Neural crest cell (in vitro differentiated cells): Measurements from ENCODE around the gene PRSS1. TPM values are rescaled to one million over a fixed set of nuclear protein-coding genes. Genes with fewer than 3 reads are reported as not detected.
"Not testable (repeated sequence)": the region's sequence is repeated elsewhere in the genome, so short reads cannot be mapped to it uniquely, and the experiment has no call there.

Experiments used
- DNase-seq: peaks from one replicate; pipeline ENCODE4 v3.0.0; 2021; ENCODE audit warnings: low read depth, mixed read lengths, low spot score
- H3K27ac Mint-ChIP-seq: one replicate; pipeline ENCODE4 v1.8.0; 2021; ENCODE audit warnings: mild to moderate bottlenecking, mixed read lengths; ENCODE audit not compliant: unreplicated experiment
- H3K27me3 Mint-ChIP-seq: 2 replicates; pipeline ENCODE4 v1.8.0; 2021; ENCODE audit warnings: low read depth, mild to moderate bottlenecking, mixed read lengths
- H3K36me3 Mint-ChIP-seq: 2 replicates; pipeline ENCODE4 v1.8.0; 2021; ENCODE audit warnings: low read depth, mild to moderate bottlenecking, mixed read lengths
- H3K4me1 Mint-ChIP-seq: 2 replicates; pipeline ENCODE4 v1.8.0; 2021; ENCODE audit warnings: mixed read lengths
- H3K4me3 Mint-ChIP-seq: one replicate; pipeline ENCODE4 v1.8.0; 2021; ENCODE audit warnings: mild to moderate bottlenecking, mixed read lengths
- H3K9me3 Mint-ChIP-seq: 2 replicates; pipeline ENCODE4 v1.8.0; 2021; ENCODE audit warnings: mixed read lengths
- CTCF ChIP-seq: fragments of 200-600 bp; sonication (generic); conservative IDR thresholded peaks from 2 replicates; pipeline ENCODE4 v1.5.0; 2021; ENCODE audit warnings: antibody characterized with exemption, mild to moderate bottlenecking
- long read RNA-seq: library from polyadenylated mRNA; unstranded; transcript quantifications from one replicate; pipeline ENCODE4 v2.0.0, GENCODE V29; 2020
- total RNA-seq: library from RNA; stranded (reverse); gene quantifications from 2 replicates; pipeline ENCODE4 v1.2.1, GENCODE V29; 2021

Gene PRSS1
- total RNA-seq, result not detected in 2 replicates
- long read RNA-seq, result 0 reads

GRCh38 chr7:142749218-142749993 lies at the start of gene PRSS1:
Gene PRSS1, plus strand, starts transcription at chr7:142749472. Its CDS starts 13 bp downstream, at chr7:142749485.
- no peak within 1 kb of the TSS for H3K27ac Mint-ChIP-seq
- no peaks in the 10 kb centered on the region for H3K4me1 Mint-ChIP-seq
- TF ChIP-seq CTCF, result no peak
- peaks cover 35% of the 10 kb centered on the region for H3K27me3 Mint-ChIP-seq
- no peak for DNase-seq
- H3K9me3 Mint-ChIP-seq, result peaks cover 3% of the 10 kb centered on the region
- H3K36me3 Mint-ChIP-seq, result no peaks in the 10 kb centered on the region
- no peak within 1 kb of the TSS for H3K4me3 Mint-ChIP-seq

- not testable (repeated sequence) for H3K27me3 Mint-ChIP-seq, DNase-seq, H3K36me3 Mint-ChIP-seq, H3K4me3 Mint-ChIP-seq, H3K9me3 Mint-ChIP-seq, H3K27ac Mint-ChIP-seq
- peaks cover 23% of the 10 kb centered on the region for H3K4me1 Mint-ChIP-seq
Observed at GRCh38 chr7:142700935-142701334, 48.3 kb upstream of the PRSS1 start.

GRCh38 chr7:142703655-142704305 lies 45.5 kb upstream of the PRSS1 start:
- H3K36me3 Mint-ChIP-seq, result no peaks in the 10 kb centered on the region
- no peak overlapping the region for H3K27ac Mint-ChIP-seq
- no peak for DNase-seq
- H3K4me3 Mint-ChIP-seq, result no peak overlapping the region
- no peak for TF ChIP-seq CTCF
- peaks cover 2% of the 10 kb centered on the region for H3K9me3 Mint-ChIP-seq
- peaks cover 5% of the 10 kb centered on the region for H3K4me1 Mint-ChIP-seq
- H3K27me3 Mint-ChIP-seq, result peaks cover 2% of the 10 kb centered on the region

- H3K9me3 Mint-ChIP-seq, DNase-seq, H3K27ac Mint-ChIP-seq, H3K36me3 Mint-ChIP-seq, H3K4me3 Mint-ChIP-seq, H3K4me1 Mint-ChIP-seq, H3K27me3 Mint-ChIP-seq: not testable (repeated sequence)
Observed at GRCh38 chr7:142708726-142709125, 40.5 kb upstream of the PRSS1 start.

GRCh38 chr7:142709921-142710320 lies 39.4 kb upstream of the PRSS1 start:
- H3K27me3 Mint-ChIP-seq, result peaks cover 2% of the 10 kb centered on the region

GRCh38 chr7:142711196-142711595 lies 38.1 kb upstream of the PRSS1 start:
- no peak for DNase-seq
- Mint-ChIP-seq H3K9me3 (no peaks in the 10 kb centered on the region), H3K4me3 (no peak overlapping the region), H3K27ac (no peak overlapping the region), H3K4me1 (no peaks in the 10 kb centered on the region), H3K36me3 (no peaks in the 10 kb centered on the region), H3K27me3 (peaks cover 2% of the 10 kb centered on the region)
- TF ChIP-seq CTCF, result no peak

More at GRCh38 chr7:142709921-142710320, 39.4 kb upstream of the PRSS1 start:
- no peak overlapping the region for H3K4me3 Mint-ChIP-seq
- no peak overlapping the region for H3K27ac Mint-ChIP-seq
- H3K9me3 Mint-ChIP-seq, result no peaks in the 10 kb centered on the region
- DNase-seq, result no peak
- H3K4me1 Mint-ChIP-seq, result no peaks in the 10 kb centered on the region
- TF ChIP-seq CTCF, result no peak
- no peaks in the 10 kb centered on the region for H3K36me3 Mint-ChIP-seq
